Measurements from ENCODE around the gene GCKR.

GCKR gene

DNA sequence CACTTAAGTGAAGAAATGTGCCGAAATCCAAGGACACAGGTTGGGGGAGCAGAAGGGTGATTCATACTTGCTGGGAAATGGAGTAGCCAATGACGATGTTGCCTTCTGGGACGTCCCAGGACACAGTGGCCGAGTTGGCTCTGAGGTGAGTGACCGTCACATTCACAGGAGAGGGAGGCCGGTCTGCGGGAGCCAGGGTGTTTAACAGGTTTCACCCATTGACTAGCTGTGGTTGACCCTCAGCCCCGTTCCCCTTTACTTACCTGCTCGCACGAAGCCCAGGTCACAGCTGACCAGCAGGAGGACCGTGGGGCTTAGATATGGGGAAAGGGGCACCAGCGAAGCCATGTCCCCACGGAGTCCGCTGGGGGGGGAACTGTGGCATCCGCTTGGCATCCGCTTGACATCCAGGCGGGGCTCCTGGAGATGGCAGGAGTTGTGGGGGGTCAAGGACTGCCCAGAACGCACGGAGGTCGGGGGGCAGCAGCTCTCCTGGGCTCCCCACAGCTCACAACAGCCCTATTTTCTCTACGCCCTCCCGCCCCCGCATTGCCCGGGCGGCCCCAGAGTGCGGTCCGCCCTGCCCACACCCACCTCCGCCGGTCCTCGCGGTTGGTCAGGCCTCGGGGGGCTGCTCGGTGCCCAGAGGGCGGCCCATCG is 2.2 kb upstream of the GCKR start:
- TF ChIP-seq ZNF565 (CRISPR knock-in tag; conservative IDR thresholded peaks at IDR 0.05; ENCODE audit: low read depth) (no peak), ISL1 (CRISPR knock-in tag; IDR thresholded peaks at IDR 0.05) (no peak), TOX (CRISPR knock-in tag; IDR thresholded peaks at IDR 0.05; ENCODE audit: borderline replicate concordance) (no peak), OSR1 (CRISPR knock-in tag; IDR thresholded peaks at IDR 0.05) (no peak), TCF4 (CRISPR knock-in tag; IDR thresholded peaks at IDR 0.05; ENCODE audit: borderline replicate concordance) (no peak), BACH2 (CRISPR knock-in tag; IDR thresholded peaks at IDR 0.05; ENCODE audit: borderline replicate concordance) (no peak), SNAI2 (CRISPR knock-in tag; IDR thresholded peaks at IDR 0.05) (no peak), ESRRG (CRISPR knock-in tag; IDR thresholded peaks at IDR 0.05) (no peak), ZNF70 (CRISPR knock-in tag; IDR thresholded peaks at IDR 0.05) (no peak), CSDC2 (CRISPR knock-in tag; IDR thresholded peaks at IDR 0.05) (no peak), GLIS3 (CRISPR knock-in tag; IDR thresholded peaks at IDR 0.05) (no peak), ZFP3 (CRISPR knock-in tag; IDR thresholded peaks at IDR 0.05) (no peak)
- TF ChIP-seq, protein P1, sequence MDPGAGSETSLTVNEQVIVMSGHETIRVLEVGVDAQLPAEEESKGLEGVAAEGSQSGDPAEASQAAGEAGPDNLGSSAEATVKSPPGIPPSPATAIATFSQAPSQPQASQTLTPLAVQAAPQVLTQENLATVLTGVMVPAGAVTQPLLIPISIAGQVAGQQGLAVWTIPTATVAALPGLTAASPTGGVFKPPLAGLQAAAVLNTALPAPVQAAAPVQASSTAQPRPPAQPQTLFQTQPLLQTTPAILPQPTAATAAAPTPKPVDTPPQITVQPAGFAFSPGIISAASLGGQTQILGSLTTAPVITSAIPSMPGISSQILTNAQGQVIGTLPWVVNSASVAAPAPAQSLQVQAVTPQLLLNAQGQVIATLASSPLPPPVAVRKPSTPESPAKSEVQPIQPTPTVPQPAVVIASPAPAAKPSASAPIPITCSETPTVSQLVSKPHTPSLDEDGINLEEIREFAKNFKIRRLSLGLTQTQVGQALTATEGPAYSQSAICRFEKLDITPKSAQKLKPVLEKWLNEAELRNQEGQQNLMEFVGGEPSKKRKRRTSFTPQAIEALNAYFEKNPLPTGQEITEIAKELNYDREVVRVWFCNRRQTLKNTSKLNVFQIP (CRISPR knock-in tag; IDR thresholded peaks at IDR 0.05; ENCODE audit: borderline replicate concordance, low read depth): no peak
- TF ChIP-seq, protein P2, sequence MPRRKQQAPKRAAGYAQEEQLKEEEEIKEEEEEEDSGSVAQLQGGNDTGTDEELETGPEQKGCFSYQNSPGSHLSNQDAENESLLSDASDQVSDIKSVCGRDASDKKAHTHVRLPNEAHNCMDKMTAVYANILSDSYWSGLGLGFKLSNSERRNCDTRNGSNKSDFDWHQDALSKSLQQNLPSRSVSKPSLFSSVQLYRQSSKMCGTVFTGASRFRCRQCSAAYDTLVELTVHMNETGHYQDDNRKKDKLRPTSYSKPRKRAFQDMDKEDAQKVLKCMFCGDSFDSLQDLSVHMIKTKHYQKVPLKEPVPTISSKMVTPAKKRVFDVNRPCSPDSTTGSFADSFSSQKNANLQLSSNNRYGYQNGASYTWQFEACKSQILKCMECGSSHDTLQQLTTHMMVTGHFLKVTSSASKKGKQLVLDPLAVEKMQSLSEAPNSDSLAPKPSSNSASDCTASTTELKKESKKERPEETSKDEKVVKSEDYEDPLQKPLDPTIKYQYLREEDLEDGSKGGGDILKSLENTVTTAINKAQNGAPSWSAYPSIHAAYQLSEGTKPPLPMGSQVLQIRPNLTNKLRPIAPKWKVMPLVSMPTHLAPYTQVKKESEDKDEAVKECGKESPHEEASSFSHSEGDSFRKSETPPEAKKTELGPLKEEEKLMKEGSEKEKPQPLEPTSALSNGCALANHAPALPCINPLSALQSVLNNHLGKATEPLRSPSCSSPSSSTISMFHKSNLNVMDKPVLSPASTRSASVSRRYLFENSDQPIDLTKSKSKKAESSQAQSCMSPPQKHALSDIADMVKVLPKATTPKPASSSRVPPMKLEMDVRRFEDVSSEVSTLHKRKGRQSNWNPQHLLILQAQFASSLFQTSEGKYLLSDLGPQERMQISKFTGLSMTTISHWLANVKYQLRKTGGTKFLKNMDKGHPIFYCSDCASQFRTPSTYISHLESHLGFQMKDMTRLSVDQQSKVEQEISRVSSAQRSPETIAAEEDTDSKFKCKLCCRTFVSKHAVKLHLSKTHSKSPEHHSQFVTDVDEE (CRISPR knock-in tag; IDR thresholded peaks at IDR 0.05): no peak
- TF ChIP-seq, protein P3, sequence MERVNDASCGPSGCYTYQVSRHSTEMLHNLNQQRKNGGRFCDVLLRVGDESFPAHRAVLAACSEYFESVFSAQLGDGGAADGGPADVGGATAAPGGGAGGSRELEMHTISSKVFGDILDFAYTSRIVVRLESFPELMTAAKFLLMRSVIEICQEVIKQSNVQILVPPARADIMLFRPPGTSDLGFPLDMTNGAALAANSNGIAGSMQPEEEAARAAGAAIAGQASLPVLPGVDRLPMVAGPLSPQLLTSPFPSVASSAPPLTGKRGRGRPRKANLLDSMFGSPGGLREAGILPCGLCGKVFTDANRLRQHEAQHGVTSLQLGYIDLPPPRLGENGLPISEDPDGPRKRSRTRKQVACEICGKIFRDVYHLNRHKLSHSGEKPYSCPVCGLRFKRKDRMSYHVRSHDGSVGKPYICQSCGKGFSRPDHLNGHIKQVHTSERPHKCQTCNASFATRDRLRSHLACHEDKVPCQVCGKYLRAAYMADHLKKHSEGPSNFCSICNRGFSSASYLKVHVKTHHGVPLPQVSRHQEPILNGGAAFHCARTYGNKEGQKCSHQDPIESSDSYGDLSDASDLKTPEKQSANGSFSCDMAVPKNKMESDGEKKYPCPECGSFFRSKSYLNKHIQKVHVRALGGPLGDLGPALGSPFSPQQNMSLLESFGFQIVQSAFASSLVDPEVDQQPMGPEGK (CRISPR knock-in tag; IDR thresholded peaks at IDR 0.05; ENCODE audit: borderline replicate concordance): no peak
- TF ChIP-seq, protein P4, sequence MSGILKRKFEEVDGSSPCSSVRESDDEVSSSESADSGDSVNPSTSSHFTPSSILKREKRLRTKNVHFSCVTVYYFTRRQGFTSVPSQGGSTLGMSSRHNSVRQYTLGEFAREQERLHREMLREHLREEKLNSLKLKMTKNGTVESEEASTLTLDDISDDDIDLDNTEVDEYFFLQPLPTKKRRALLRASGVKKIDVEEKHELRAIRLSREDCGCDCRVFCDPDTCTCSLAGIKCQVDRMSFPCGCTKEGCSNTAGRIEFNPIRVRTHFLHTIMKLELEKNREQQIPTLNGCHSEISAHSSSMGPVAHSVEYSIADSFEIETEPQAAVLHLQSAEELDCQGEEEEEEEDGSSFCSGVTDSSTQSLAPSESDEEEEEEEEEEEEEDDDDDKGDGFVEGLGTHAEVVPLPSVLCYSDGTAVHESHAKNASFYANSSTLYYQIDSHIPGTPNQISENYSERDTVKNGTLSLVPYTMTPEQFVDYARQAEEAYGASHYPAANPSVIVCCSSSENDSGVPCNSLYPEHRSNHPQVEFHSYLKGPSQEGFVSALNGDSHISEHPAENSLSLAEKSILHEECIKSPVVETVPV (CRISPR knock-in tag; IDR thresholded peaks at IDR 0.05): no peak
- ATAC-seq: no peak; the same call in 2 of the 3 replicates

DNA sequence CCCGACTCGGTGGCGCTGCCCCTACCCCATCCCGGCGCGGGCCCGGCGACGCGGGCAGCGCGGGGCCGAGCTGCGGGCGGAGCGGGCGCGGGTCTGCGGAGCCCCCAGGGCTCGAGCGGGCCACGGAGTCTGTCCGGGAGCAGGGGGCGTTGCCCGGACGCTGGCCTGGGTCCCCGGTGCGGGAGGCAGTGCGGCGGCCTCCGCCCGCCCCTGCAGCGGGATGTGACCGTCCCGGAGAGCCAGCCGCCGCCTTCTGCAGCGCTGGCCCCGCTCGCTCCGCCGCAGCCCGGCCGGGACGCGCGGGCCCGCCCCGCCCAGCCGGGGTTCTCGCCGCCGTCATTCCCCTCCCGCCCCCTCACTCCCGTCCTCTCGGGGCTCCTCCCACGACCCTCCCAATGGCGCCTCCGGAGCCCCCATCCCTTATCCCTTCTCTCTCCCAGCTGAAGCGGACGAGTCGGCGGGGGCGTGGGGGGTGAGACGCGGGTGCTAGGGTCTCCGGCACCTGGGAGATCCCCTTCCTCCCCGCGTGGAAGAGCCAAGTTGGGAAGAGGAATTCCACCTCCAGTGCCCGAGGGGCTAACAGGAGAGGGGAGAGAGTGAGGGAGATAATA is 1.6 kb upstream of the GCKR start, which contains the start of gene FNDC4:
FNDC4 (minus strand) TSS at position 257 of the 611 bp plus-strand sequence. CDS start 521 bp downstream, outside the sequence.
- TF ChIP-seq ZFP3 (CRISPR knock-in tag; IDR thresholded peaks at IDR 0.05) (no peak), ZNF70 (CRISPR knock-in tag; IDR thresholded peaks at IDR 0.05) (0 out of 2 replicates have a peak, but pooled peaks have one; percentile 27)
- ATAC-seq: peak; percentile 81

DNA sequence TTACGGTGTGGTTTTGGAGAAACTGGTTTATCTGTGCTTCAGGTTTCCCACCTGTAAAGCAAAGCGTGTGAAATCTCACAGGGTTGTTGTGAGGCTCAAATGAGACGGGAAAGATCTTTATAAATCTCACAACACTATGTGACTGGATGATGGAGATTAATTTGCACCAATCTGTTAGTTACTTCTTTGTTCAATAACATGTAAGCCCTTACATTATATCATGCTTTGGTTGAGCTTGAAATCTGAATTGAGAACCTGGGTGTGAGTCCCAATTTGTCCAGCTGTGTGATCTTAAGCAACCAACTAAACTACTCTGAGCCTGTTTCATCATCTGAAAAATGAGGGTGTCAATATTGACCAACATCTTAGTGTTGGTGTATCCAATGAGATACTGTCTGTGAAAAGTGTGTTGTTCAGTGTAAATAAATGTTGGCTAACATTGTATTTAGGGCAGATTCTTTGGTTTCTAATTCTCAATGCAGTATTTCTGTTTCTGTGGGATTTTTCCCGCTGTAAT is 741 bp upstream of the GCKR start:
- ATAC-seq: no peak
- TF ChIP-seq ARNTL (CRISPR knock-in tag; IDR thresholded peaks at IDR 0.05; ENCODE audit: borderline replicate concordance, low read depth) (no peak), ZNF70 (CRISPR knock-in tag; IDR thresholded peaks at IDR 0.05) (no peak), ZNF565 (CRISPR knock-in tag; conservative IDR thresholded peaks at IDR 0.05; ENCODE audit: low read depth) (no peak), TOX (CRISPR knock-in tag; IDR thresholded peaks at IDR 0.05; ENCODE audit: borderline replicate concordance) (no peak), ZFP30 (CRISPR knock-in tag; IDR thresholded peaks at IDR 0.05) (no peak), BACH2 (CRISPR knock-in tag; IDR thresholded peaks at IDR 0.05; ENCODE audit: borderline replicate concordance) (no peak), CSDC2 (CRISPR knock-in tag; IDR thresholded peaks at IDR 0.05) (no peak), PPARA (CRISPR knock-in tag; IDR thresholded peaks at IDR 0.05; ENCODE audit: borderline replicate concordance) (no peak), ESRRG (CRISPR knock-in tag; IDR thresholded peaks at IDR 0.05) (no peak)
- TF ChIP-seq, protein P1 (CRISPR knock-in tag; IDR thresholded peaks at IDR 0.05; ENCODE audit: borderline replicate concordance, low read depth): no peak
- TF ChIP-seq, protein P5, sequence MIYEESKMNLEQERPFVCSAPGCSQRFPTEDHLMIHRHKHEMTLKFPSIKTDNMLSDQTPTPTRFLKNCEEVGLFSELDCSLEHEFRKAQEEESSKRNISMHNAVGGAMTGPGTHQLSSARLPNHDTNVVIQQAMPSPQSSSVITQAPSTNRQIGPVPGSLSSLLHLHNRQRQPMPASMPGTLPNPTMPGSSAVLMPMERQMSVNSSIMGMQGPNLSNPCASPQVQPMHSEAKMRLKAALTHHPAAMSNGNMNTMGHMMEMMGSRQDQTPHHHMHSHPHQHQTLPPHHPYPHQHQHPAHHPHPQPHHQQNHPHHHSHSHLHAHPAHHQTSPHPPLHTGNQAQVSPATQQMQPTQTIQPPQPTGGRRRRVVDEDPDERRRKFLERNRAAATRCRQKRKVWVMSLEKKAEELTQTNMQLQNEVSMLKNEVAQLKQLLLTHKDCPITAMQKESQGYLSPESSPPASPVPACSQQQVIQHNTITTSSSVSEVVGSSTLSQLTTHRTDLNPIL (CRISPR knock-in tag; IDR thresholded peaks at IDR 0.05; ENCODE audit: low read depth): no peak
- TF ChIP-seq, protein P4 (CRISPR knock-in tag; IDR thresholded peaks at IDR 0.05): no peak

Measured in SK-N-SH treated with all-trans-retinoic acid at 6 μM for 48 hours (cell line).